ENCODE measurements around the gene ZBTB7C. TPM values are rescaled to one million over a fixed set of nuclear protein-coding genes. Genes with fewer than 3 reads are reported as not detected.

Gene ZBTB7C
- total RNA-seq, 1 donor from 2014 or later, result 0.67 TPM

- Mint-ChIP-seq H3K27ac (ENCODE audit: unreplicated experiment) (no peak overlapping the region), H3K4me1 (ENCODE audit: unreplicated experiment) (no peaks in the 10 kb centered on the region), H3K27me3 (ENCODE audit: unreplicated experiment) (peaks cover 2% of the 10 kb centered on the region)
Measured at GRCh38 chr18:48182779-48183178, 226.4 kb downstream of the ZBTB7C start.

DNA sequence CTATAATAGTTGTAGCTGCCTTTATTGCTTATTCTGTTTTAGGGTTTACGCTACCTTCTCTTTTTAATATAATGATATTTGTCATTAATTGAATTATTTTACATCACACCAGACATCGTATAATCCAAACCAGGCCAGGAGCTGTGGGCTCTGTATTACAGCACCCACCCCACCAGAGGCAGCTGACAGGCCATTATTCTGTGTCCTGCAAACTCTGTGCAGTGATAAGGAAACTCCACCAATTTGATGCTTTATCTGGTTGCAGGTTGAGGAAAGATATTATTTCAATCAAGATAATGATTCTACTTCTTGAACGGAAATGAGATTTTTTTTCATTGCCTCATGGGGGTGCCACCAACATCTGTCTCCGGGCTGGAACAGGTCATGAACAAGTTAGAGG lies 227.3 kb downstream of the ZBTB7C start:
- H3K9me3 Mint-ChIP-seq (ENCODE audit: unreplicated experiment), result peaks cover 3% of the 10 kb centered on the region
- DNase-seq (ENCODE audit: low spot score), result no peak
- no peak overlapping the region for H3K27ac Mint-ChIP-seq (ENCODE audit: unreplicated experiment)
- H3K4me3 Mint-ChIP-seq (ENCODE audit: unreplicated experiment), result no peak overlapping the region
- H3K36me3 Mint-ChIP-seq (ENCODE audit: low read depth, unreplicated experiment), result peaks cover 5% of the 10 kb centered on the region
- TF ChIP-seq, protein P1, sequence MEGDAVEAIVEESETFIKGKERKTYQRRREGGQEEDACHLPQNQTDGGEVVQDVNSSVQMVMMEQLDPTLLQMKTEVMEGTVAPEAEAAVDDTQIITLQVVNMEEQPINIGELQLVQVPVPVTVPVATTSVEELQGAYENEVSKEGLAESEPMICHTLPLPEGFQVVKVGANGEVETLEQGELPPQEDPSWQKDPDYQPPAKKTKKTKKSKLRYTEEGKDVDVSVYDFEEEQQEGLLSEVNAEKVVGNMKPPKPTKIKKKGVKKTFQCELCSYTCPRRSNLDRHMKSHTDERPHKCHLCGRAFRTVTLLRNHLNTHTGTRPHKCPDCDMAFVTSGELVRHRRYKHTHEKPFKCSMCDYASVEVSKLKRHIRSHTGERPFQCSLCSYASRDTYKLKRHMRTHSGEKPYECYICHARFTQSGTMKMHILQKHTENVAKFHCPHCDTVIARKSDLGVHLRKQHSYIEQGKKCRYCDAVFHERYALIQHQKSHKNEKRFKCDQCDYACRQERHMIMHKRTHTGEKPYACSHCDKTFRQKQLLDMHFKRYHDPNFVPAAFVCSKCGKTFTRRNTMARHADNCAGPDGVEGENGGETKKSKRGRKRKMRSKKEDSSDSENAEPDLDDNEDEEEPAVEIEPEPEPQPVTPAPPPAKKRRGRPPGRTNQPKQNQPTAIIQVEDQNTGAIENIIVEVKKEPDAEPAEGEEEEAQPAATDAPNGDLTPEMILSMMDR (IDR thresholded peaks at IDR 0.05; ENCODE audit: unreplicated experiment), result no peak
- no peaks in the 10 kb centered on the region for H3K4me1 Mint-ChIP-seq (ENCODE audit: unreplicated experiment)
- H3K27me3 Mint-ChIP-seq (ENCODE audit: unreplicated experiment), result no peaks in the 10 kb centered on the region

More at GRCh38 chr18:48182779-48183178, 226.4 kb downstream of the ZBTB7C start:
- no peak for DNase-seq (ENCODE audit: low spot score)
- TF ChIP-seq, protein P1 (IDR thresholded peaks at IDR 0.05; ENCODE audit: unreplicated experiment), result no peak
- H3K4me3 Mint-ChIP-seq (ENCODE audit: unreplicated experiment), result no peak overlapping the region
- peaks cover 3% of the 10 kb centered on the region for H3K9me3 Mint-ChIP-seq (ENCODE audit: unreplicated experiment)
- H3K36me3 Mint-ChIP-seq (ENCODE audit: low read depth, unreplicated experiment), result peaks cover 5% of the 10 kb centered on the region

DNA sequence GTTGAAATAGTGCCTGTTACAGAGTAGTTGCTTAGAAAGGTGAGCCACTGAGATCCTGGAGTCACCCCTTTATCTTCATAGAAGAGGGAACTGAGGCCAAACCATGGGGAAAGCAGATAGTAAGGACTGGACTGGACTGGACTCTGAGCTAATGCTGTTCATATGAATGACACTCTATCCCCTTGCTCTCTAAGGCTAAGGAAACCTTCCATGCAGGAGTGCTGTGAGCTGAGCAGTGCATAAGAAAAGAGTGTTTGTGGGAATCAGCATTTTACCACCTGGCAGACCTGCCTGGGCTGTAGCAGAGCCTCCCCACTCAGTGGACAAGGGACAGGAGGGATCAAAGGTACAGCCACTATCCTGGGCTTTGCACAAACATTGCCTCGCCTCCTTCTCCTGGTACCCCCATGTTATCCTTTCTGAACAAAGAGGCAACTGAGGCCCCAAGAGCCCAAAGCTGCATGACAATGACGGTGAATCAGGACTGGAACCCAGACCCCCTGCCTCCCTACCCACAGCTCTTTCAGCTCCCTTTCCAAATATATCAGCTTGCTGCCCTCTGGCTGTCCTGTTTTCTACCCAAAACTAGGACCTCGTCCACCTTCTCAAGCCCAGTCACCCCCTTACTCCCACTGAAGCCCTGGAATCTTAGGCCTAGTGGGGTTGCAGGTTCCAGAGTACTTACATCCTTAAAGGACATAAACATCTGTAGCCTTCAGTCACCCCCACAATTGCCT lies 227.9 kb downstream of the ZBTB7C start:
- H3K9me3 Mint-ChIP-seq (ENCODE audit: unreplicated experiment), result peaks cover 3% of the 10 kb centered on the region
- no peaks in the 10 kb centered on the region for H3K27me3 Mint-ChIP-seq (ENCODE audit: unreplicated experiment)
- no peaks in the 10 kb centered on the region for H3K4me1 Mint-ChIP-seq (ENCODE audit: unreplicated experiment)
- H3K36me3 Mint-ChIP-seq (ENCODE audit: low read depth, unreplicated experiment), result peaks cover 5% of the 10 kb centered on the region
- TF ChIP-seq, protein P1 (IDR thresholded peaks at IDR 0.05; ENCODE audit: unreplicated experiment), result no peak
- H3K4me3 Mint-ChIP-seq (ENCODE audit: unreplicated experiment), result no peak overlapping the region
- DNase-seq (ENCODE audit: low spot score), result no peak
- H3K27ac Mint-ChIP-seq (ENCODE audit: unreplicated experiment), result no peak overlapping the region

- H3K27ac Mint-ChIP-seq (ENCODE audit: unreplicated experiment), result no peak overlapping the region
- DNase-seq (ENCODE audit: low spot score), result no peak
- H3K27me3 Mint-ChIP-seq (ENCODE audit: unreplicated experiment), result no peaks in the 10 kb centered on the region
- H3K4me3 Mint-ChIP-seq (ENCODE audit: unreplicated experiment), result no peak overlapping the region
- peaks cover 5% of the 10 kb centered on the region for H3K36me3 Mint-ChIP-seq (ENCODE audit: low read depth, unreplicated experiment)
- no peaks in the 10 kb centered on the region for H3K4me1 Mint-ChIP-seq (ENCODE audit: unreplicated experiment)
- TF ChIP-seq, protein P1 (IDR thresholded peaks at IDR 0.05; ENCODE audit: unreplicated experiment), result no peak
- H3K9me3 Mint-ChIP-seq (ENCODE audit: unreplicated experiment), result peaks cover 3% of the 10 kb centered on the region
Measured at GRCh38 chr18:48179666-48180065, 229.5 kb downstream of the ZBTB7C start.

DNA sequence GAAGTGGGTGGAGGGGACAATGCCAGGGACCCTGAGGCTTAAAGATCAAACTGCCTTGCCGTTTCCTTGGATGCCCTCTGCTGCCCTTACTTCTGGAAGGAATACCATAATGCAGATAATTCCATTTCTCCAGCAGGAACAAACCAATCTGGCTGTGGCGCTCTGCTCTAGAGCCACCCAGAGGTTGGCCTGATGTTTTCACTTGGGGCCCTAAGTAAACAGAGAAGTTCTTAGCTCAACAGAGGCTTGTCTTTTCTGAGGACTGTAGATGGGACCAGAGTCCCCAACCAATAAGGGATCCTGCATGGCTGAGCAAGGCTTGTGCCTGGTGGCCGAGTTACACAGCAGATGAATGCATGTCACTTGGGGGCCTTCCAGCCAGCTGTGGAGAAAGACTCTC lies 230.2 kb downstream of the ZBTB7C start:
- H3K36me3 Mint-ChIP-seq (ENCODE audit: low read depth, unreplicated experiment), result peaks cover 5% of the 10 kb centered on the region
- TF ChIP-seq, protein P1 (IDR thresholded peaks at IDR 0.05; ENCODE audit: unreplicated experiment), result no peak
- H3K4me3 Mint-ChIP-seq (ENCODE audit: unreplicated experiment), result no peak overlapping the region
- H3K9me3 Mint-ChIP-seq (ENCODE audit: unreplicated experiment), result peaks cover 3% of the 10 kb centered on the region
- H3K27ac Mint-ChIP-seq (ENCODE audit: unreplicated experiment), result no peak overlapping the region
- no peak for DNase-seq (ENCODE audit: low spot score)
- no peaks in the 10 kb centered on the region for H3K4me1 Mint-ChIP-seq (ENCODE audit: unreplicated experiment)
- no peaks in the 10 kb centered on the region for H3K27me3 Mint-ChIP-seq (ENCODE audit: unreplicated experiment)

Data from endothelial cell (in vitro differentiated cells).